Activated CD4-positive, alpha-beta memory T cell treated with anti-CD3 and anti-CD28 coated beads, Interleukin-2, amount 10 ng/mL, durations not matched to agents 7 days and 5 days (primary cell): ENCODE measurements around the gene PGS1. TPM values are rescaled to one million over a fixed set of nuclear protein-coding genes. Genes with fewer than 3 reads are reported as not detected.
A peak's percentile ranks its signal among the peaks of the same experiment; 100 is the strongest.

Experiments
- CTCF ChIA-PET: fragments of 350-600 bp; sonication (Branson Sonifier 250); formaldehyde crosslinking; loops from one replicate; lab custom pipeline; 2021; ENCODE audit warnings: antibody characterized with exemption, inconsistent platforms; lab: Charles Lee
- POLR2A ChIA-PET: fragments of 350-600 bp; sonication (Branson Sonifier 250); formaldehyde crosslinking; loops from one replicate; lab custom pipeline; 2021; ENCODE audit warnings: antibody characterized with exemption; lab: Charles Lee
- DNase-seq: peaks from one replicate; pipeline ENCODE4 v3.0.0-alpha.2; 2020
- H3K27ac Mint-ChIP-seq: one replicate; pipeline ENCODE4 v1.8.0; 2021; ENCODE audit warnings: mild to moderate bottlenecking, mixed read lengths
- H3K27me3 Mint-ChIP-seq: one replicate; pipeline ENCODE4 v1.8.0; 2021; ENCODE audit warnings: mixed read lengths
- H3K36me3 Mint-ChIP-seq: one replicate; pipeline ENCODE4 v1.8.0; 2021; ENCODE audit warnings: low read depth, mixed read lengths
- H3K4me1 Mint-ChIP-seq: one replicate; pipeline ENCODE4 v1.8.0; 2021; ENCODE audit warnings: mixed read lengths
- H3K4me3 Mint-ChIP-seq: one replicate; pipeline ENCODE4 v1.8.0; 2021; ENCODE audit warnings: mild to moderate bottlenecking, mixed read lengths
- H3K9me3 Mint-ChIP-seq: one replicate; pipeline ENCODE4 v1.8.0; 2021; ENCODE audit warnings: mixed read lengths
- total RNA-seq, 2 experiments: library from RNA; stranded (reverse); gene quantifications; one replicate each; pipeline ENCODE4 v1.2.3, GENCODE V29; 2021

PGS1 gene
- total RNA-seq, 2 experiments from 2014 or later: 70.7 to 75.5 TPM

DNA sequence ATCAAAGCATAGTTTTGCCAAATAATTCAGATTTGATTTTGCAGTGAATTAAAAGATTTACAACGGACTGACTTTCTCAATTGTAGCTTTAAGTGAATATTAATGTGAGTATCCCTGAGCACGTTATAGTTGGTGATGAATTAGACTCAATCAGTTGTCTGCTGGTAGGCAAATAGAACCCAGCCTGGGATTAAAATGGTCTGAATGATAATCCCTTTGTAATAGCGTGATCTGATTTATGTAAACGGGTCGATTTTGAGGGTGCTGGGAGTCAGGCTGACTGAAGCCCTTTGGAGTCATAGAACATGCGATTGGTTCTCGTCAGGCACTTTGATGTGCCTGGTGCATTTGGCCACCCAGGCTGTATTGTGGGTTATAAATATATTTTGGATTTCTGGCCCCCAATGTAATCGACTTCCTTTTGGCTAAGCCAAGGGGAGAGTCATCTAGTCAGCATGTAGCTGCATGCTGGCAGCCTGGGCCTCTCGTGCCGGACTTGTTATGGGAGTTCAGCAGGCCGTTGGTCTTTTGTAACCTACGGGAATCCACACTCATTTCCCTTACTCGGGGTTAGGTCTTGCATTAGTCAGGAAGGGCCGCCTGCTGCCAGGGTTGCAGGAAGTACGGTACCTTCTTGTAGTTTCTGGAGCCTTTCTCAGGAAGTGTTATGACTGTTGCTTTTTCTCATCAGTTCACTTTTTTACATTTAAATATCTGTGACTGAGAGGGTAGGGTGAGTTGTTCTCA, 5.4 kb downstream of the PGS1 start:
- Mint-ChIP-seq H3K9me3 (no peaks in the 10 kb centered on the region), H3K4me3 (peak overlapping the region; percentile 68), H3K4me1 (peaks cover 87% of the 10 kb centered on the region), H3K27me3 (no peaks in the 10 kb centered on the region), H3K27ac (peak overlapping the region; percentile 91), H3K36me3 (peaks cover 62% of the 10 kb centered on the region)
- POLR2A ChIA-PET: interaction anchor here (0.9 to 1.3 kb wide), 3 partner anchors 9 to 253 kb away, joined by 3 to 4 read pairs (median 3); partner anchors contain the start of gene TMC8
- peak; percentile 66 for DNase-seq
- CTCF ChIA-PET: interaction anchor here (1.3 to 9.1 kb wide), 4 partner anchors 23 to 298 kb away, joined by 3 to 74 read pairs (median 10); partner anchors contain the start of gene SOCS3

DNA sequence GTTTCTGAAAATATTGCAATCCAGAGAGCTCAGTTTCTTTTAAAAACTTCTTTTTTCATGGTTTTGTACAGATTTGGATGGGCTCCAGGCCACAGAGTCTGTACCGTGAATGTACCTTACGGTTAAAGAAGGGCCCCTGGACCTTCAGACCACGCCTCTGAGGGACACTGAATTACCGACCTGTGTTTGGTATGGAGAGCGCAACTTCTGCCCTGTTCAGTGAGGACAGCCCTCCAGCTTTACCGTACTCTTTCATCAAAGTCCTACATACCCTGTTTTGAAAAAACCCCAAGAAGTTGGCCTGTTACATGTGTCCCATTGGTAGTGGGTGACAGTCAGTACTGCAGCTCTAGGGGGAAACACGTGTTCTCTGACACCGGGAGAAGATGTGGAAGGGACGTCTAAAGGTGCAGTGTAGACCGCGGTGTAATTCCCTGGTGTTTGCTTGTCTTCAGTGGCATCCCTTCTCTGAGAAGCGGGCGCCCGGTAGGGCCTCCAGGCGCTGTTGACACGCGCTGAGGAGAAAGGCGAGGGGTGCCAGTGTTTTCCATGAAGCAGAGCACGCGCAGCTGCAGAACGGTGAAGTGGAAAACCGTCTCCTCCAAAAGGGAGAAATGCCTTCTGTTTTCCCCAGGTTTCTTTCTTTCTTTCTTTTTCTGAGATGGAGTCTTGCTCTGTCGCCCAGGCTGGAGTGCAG, 6.2 kb downstream of the PGS1 start:
- POLR2A ChIA-PET: interaction anchor here (0.9 to 1.3 kb wide), 4 partner anchors 8 to 254 kb away, joined by 3 to 4 read pairs (median 3); partner anchors contain the start of gene TMC8
- DNase-seq: no peak
- no peaks in the 10 kb centered on the region for H3K9me3 Mint-ChIP-seq

DNA sequence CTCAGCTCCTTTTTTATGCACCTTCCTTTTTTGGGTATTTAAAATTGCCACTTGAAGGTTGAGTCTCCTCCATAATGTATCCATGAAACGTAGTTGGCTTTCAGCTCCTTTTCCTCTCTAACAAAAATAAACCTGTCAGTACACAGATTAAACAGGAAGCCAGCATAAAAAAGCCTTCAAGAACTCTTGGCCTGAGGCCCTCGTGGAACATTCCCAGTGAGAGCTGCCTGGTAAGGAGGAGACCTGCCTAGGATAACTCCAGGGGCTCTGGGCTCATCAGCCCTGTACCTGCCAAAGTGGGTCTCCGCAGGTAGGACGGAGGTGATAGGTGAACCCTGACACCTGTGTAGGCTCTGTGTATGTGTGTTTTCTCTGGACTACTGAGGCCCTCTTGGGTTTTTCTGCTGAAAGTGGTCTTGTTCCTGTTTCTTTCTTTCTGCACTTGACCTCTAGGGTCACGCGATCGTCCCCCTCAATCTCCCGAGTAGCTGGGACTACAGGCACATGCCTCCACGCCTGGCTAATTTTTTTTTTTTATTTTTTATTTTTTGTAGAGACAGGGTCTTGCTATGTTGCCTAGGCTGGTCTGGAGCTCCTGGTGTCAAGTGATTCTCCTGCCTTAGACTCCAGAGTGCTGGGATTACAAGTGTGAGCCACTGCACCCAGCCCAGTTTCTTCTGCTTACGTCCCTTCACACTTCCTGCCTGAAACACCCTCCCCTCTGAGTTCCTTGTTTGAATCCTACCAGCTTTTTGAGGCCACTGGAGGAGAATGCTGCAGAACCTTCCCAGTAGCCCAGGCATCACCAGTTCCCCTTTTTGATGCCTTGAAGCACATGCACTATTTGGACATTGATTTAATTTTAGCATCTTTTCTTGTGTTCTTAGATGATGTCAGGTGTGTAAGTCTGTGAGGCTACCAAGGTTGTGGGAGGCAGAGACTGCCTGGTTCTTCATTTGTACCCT, 9.8 kb downstream of the PGS1 start:
- no peak for DNase-seq

More for the DNA sequence above, 6.2 kb downstream of the PGS1 start:
- H3K4me3 Mint-ChIP-seq: peak overlapping the region; percentile 68
- H3K36me3 Mint-ChIP-seq: peaks cover 58% of the 10 kb centered on the region
- H3K4me1 Mint-ChIP-seq: peaks cover 90% of the 10 kb centered on the region
- H3K27ac Mint-ChIP-seq: peak overlapping the region; percentile 91
- H3K27me3 Mint-ChIP-seq: no peaks in the 10 kb centered on the region
- CTCF ChIA-PET: interaction anchor here (1.3 to 9.1 kb wide), 3 partner anchors 23 to 299 kb away, joined by 3 to 74 read pairs (median 7); partner anchors contain the start of gene SOCS3

DNA sequence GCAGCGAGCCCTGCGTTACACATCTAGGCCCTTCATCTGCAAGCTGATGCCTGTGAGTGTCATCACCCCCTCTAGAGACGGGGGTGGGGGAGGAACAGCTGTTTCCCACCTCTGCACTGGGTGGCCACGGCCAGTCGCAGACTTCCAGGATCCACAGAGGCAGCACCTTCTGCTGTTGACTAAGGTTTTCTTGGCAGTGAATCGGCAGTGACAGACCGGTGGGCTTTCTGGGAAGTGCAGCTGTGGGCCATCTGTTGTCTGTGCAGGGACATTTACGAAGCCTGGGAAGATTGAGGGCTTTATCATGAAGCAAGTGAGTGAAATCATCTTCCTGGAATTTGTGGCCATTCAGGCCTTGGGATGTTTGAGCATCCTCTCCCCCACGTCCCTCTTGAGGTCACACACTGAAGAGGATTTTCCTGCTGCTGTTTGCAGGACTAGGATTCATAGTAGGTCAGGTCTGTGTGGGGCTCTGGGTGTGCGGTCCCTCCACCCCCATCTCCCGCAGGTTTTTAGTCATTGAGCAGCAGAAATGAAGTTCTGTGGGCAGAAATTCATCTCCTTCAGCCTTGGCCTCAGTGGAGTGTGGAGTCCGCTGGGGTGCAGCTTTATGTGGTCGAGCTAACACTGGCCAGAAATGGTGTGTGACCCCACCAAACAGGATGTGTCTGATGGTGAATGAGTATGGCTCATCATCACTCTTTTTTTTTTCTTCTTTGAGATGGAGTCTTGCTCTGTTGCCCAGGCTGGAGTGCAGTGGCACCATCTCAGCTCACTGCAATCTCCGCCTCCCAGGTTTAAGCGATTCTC, 12.0 kb downstream of the PGS1 start:
- POLR2A ChIA-PET: interaction anchor here (2.8 kb wide), 1 partner anchor 9 kb away, joined by 10 read pairs; no protein-coding TSS in a partner anchor
- Mint-ChIP-seq H3K36me3 (peaks cover 55% of the 10 kb centered on the region), H3K27ac (peak overlapping the region; percentile 58), H3K4me1 (peaks cover 71% of the 10 kb centered on the region), H3K9me3 (no peaks in the 10 kb centered on the region), H3K27me3 (no peaks in the 10 kb centered on the region), H3K4me3 (no peak overlapping the region)
- CTCF ChIA-PET: interaction anchor here (1.3 to 1.4 kb wide), 2 partner anchors 13 to 14 kb away, joined by 3 to 5 read pairs; no protein-coding TSS in a partner anchor
- DNase-seq: no peak

More for the DNA sequence above, 9.8 kb downstream of the PGS1 start:
- ChIA-PET CTCF (interaction anchor here (0.8 to 1.1 kb wide), 2 partner anchors 13 to 18 kb away, joined by 3 read pairs; no protein-coding TSS in a partner anchor), POLR2A (interaction anchor here (1.5 kb wide), 1 partner anchor 74 kb away, joined by 3 read pairs; no protein-coding TSS in a partner anchor)
- H3K27ac Mint-ChIP-seq: peak overlapping the region; percentile 89
- no peak overlapping the region for H3K4me3 Mint-ChIP-seq
- no peaks in the 10 kb centered on the region for H3K27me3 Mint-ChIP-seq
- H3K4me1 Mint-ChIP-seq: peaks cover 86% of the 10 kb centered on the region
- peaks cover 54% of the 10 kb centered on the region for H3K36me3 Mint-ChIP-seq
- no peaks in the 10 kb centered on the region for H3K9me3 Mint-ChIP-seq

DNA sequence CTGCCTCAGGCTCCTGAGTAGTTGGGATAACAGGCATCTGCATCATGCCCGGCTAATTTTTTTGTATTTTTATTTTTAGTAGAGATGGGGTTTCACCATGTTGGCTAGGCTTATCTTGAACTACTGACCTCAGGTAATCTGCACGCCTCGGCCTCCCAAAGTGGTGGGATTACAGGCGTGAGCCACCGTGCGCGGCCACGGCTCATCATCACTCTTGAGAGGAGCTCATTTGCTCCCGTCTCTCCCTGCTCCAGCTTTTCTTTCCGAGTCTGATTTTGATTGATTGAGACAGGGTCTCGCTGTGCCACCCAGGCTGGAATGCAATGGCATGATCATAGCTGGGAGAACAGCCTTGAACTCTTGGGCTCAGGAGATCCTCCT, 12.6 kb downstream of the PGS1 start:
- Mint-ChIP-seq H3K4me1 (peaks cover 65% of the 10 kb centered on the region), H3K27ac (peak overlapping the region; percentile 58)

DNA sequence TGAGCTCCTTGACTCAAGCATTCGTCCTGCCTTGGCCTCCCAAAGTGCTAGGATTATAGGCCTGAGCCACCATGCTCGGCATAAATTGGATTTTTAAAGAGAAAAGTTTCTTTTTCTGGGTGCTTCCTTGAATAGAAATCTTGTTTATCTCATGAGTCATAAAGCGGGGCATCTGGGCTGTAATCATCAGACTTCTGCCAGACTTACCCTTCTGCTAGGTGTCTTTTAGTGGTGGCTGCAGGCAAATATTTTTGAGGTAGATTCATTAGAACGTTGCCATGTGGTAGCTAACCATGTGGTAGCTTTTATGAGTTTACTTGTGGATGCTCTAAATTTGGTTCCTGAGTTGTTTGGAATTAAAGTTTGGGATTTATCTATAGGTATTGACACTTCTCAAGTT, 13.4 kb downstream of the PGS1 start:
- ChIA-PET POLR2A (interaction anchor here (0.8 to 2.8 kb wide), 4 partner anchors 8 to 20 kb away, joined by 3 to 10 read pairs (median 4); partner anchors contain the start of gene PGS1), CTCF (interaction anchor here (0.8 to 2.0 kb wide), 5 partner anchors 12 to 32 kb away, joined by 3 to 8 read pairs (median 5); partner anchors contain the start of gene SOCS3)
- Mint-ChIP-seq H3K27me3 (no peaks in the 10 kb centered on the region), H3K27ac (peak overlapping the region; percentile 47), H3K4me3 (no peak overlapping the region), H3K9me3 (no peaks in the 10 kb centered on the region), H3K4me1 (peaks cover 57% of the 10 kb centered on the region), H3K36me3 (peaks cover 56% of the 10 kb centered on the region)
- DNase-seq: no peak

More for the DNA sequence above, 12.6 kb downstream of the PGS1 start:
- H3K27me3 Mint-ChIP-seq: no peaks in the 10 kb centered on the region
- POLR2A ChIA-PET: interaction anchor here (1.3 to 2.8 kb wide), 2 partner anchors 9 to 21 kb away, joined by 3 to 10 read pairs; no protein-coding TSS in a partner anchor
- no peak overlapping the region for H3K4me3 Mint-ChIP-seq
- H3K36me3 Mint-ChIP-seq: peaks cover 55% of the 10 kb centered on the region
- CTCF ChIA-PET: interaction anchor here (1.3 to 2.0 kb wide), 3 partner anchors 13 to 31 kb away, joined by 3 to 6 read pairs (median 5); no protein-coding TSS in a partner anchor
- no peak for DNase-seq
- H3K9me3 Mint-ChIP-seq: no peaks in the 10 kb centered on the region

DNA sequence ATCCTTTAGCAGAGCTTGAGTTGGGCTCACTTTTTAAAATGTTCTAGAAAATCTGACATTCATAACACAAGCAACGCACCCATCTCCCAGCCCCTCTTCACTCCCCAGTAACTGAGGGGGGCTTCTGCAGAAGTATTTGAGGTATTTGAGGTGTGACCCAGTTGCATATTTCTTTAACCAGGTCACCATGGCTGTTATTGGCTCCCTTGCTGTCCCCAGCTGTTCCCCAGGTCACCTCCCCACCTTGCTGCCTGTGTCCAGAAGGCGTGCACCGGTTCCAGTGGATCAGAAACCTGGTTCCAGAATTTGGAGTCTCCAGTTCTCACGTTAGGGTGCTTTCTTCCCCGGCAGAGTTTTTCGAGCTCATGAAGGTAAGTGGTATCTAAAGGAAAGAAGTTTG, 13.8 kb downstream of the PGS1 start:
- H3K4me3 Mint-ChIP-seq: no peak overlapping the region
- no peak for DNase-seq
- H3K27me3 Mint-ChIP-seq: no peaks in the 10 kb centered on the region
- CTCF ChIA-PET: interaction anchor here (0.8 to 2.0 kb wide), 3 partner anchors 20 to 32 kb away, joined by 3 to 8 read pairs (median 6); partner anchors contain the start of gene SOCS3
- POLR2A ChIA-PET: interaction anchor here (0.8 to 2.8 kb wide), 4 partner anchors 9 to 20 kb away, joined by 3 to 10 read pairs (median 4); partner anchors contain the start of gene PGS1
- no peaks in the 10 kb centered on the region for H3K9me3 Mint-ChIP-seq
- H3K36me3 Mint-ChIP-seq: peaks cover 59% of the 10 kb centered on the region
- H3K4me1 Mint-ChIP-seq: peaks cover 54% of the 10 kb centered on the region
- peak overlapping the region; percentile 47 for H3K27ac Mint-ChIP-seq

DNA sequence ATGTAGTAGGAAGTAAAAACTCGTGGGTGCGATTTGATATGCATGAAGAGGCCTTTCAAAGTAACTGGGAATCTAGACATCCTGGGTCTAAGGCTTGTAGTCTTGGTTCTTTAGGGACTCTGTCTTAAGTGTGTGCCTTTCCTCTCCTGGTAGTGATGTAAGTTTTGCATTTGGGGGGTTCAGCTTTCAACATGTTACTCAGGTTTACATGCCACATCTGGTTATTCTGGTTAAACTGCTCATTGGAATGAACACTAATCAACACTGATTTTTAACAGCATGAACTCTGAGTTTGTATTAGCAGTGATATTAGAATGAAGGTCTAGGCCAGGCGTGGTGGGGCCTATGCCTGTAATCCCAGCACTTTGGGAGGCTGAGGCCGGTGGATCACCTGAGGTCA, 15.1 kb downstream of the PGS1 start:
- H3K27ac Mint-ChIP-seq: no peak overlapping the region
- no peaks in the 10 kb centered on the region for H3K27me3 Mint-ChIP-seq
- H3K4me3 Mint-ChIP-seq: no peak overlapping the region
- no peaks in the 10 kb centered on the region for H3K9me3 Mint-ChIP-seq
- H3K36me3 Mint-ChIP-seq: peaks cover 64% of the 10 kb centered on the region
- peaks cover 44% of the 10 kb centered on the region for H3K4me1 Mint-ChIP-seq
- no peak for DNase-seq
- POLR2A ChIA-PET: interaction anchor here (2.8 kb wide), 1 partner anchor 12 kb away, joined by 10 read pairs; no protein-coding TSS in a partner anchor
- CTCF ChIA-PET: interaction anchor here (0.7 to 1.9 kb wide), 3 partner anchors 33 to 494 kb away, joined by 3 to 8 read pairs (median 3); partner anchors contain the start of gene SOCS3

DNA sequence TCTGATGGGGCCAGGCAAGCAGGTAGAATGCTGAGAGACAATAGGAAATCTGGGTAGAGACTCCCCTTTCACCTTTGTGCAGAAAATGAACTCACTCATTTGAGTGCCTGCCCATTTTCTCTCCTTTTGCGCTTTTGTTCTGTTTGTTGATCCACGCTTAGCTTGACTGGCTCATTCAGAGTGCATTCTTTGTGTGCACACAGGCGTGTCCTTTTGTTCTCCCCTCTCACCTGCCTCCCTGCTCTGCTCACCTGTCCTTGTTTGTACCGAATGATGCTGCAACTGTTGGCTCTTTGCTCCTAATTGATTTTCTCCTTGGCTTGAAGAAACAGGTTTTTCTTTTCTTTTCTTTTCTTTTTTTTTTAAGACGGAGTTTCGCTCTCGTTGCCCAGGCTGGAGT, 15.8 kb downstream of the PGS1 start:
- DNase-seq: no peak
- no peaks in the 10 kb centered on the region for H3K9me3 Mint-ChIP-seq
- POLR2A ChIA-PET: no interaction called here
- H3K27ac Mint-ChIP-seq: no peak overlapping the region
- H3K4me1 Mint-ChIP-seq: peaks cover 37% of the 10 kb centered on the region
- H3K36me3 Mint-ChIP-seq: peaks cover 68% of the 10 kb centered on the region
- H3K27me3 Mint-ChIP-seq: no peaks in the 10 kb centered on the region
- CTCF ChIA-PET: interaction anchor here (0.7 kb wide), 1 partner anchor 342 kb away, joined by 3 read pairs; no protein-coding TSS in a partner anchor
- H3K4me3 Mint-ChIP-seq: no peak overlapping the region

DNA sequence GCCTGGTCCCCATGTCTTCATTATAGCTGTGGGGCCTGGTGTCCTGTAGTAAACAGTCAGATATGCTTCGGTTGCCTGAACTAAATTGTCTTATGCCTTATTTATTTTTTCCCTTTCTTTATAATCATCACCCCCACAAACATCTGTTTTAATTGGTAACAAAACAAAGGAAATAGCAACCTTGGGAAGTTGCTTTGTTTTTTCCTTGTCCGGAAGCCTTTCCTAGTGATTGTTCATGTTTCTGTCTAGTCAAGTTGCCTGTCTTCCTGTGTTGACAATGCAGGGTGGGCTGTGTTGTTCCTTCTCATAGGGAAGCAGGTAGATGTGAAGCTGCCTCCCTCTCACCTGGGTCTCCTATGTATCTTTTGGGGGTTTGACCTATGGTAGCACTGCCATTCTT, 16.7 kb downstream of the PGS1 start:
- no peak overlapping the region for H3K4me3 Mint-ChIP-seq
- H3K9me3 Mint-ChIP-seq: no peaks in the 10 kb centered on the region
- no peak for DNase-seq
- peaks cover 28% of the 10 kb centered on the region for H3K4me1 Mint-ChIP-seq
- ChIA-PET POLR2A (interaction anchor here (1.6 kb wide), 1 partner anchor 13 kb away, joined by 6 read pairs; no protein-coding TSS in a partner anchor), CTCF (no interaction called here)
- peaks cover 75% of the 10 kb centered on the region for H3K36me3 Mint-ChIP-seq
- H3K27me3 Mint-ChIP-seq: no peaks in the 10 kb centered on the region
- peak overlapping the region; percentile 23 for H3K27ac Mint-ChIP-seq
